Stimulated activated CD8-positive, alpha-beta memory T cell treated with anti-CD3 and anti-CD28 coated beads, Interleukin-7, amount 100 ng/mL, for 24 hours (primary cell): ENCODE measurements around the gene POU2AF3.
"Not testable (repeated sequence)": the region's sequence is repeated elsewhere in the genome, so short reads cannot be mapped to it uniquely, and the experiment has no call there.

Experiments
- DNase-seq: peaks from one replicate; pipeline ENCODE4 v3.0.0-alpha.2; 2020; ENCODE audit warnings: low read depth

The POU2AF3 gene

DNA sequence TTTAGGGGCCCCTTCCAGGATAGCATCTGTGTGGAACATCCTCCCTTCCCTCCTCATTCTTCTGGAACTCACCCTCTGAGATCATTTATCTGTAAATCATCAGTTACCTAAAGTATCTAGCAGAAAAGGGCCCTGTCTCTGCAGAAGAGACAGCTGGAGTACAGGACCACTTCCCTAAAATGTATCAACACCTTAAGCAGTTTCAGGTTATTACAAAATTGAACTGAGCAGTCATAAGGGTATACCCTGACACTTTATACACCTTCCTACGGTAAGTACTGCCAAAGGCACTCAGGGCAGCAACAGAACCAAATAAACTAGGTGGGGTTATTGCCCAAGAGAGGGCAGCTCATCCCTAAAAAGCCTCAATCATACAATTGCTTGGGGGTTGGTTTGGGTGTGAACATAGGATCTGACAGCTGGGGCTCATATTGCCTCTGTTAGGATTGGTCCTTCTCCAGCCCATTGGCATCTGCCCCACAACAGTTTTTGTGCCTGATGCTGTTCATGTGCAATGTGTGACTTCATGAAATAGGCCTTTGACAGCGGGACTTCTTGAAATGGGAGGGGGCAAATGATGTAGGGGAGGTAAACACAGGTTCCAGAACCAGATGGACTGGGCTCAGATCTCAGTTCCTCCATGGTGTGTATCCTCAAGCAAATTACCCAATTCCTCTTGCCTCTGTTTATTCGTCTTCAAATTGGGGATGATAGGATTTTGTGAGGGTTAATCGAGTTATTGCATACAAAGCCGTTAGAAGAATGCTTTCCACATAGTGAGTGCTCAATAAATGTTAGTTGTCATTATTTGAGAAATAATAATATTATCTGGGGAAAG, 2.9 kb downstream of the POU2AF3 start:
- no peak for DNase-seq

DNA sequence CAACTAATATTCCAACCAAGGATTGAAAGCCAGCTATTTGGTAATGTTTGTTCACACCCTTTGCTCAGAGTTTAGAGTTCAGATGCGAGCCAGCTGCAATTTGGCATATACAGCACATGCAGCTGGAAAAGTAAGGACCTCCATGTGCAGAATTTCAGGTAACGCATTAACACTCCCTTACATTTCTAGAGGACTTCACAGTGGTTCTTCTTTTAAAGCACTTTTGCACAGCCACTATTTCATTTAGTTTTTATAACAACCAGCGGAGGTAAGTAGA, 3.4 kb downstream of the POU2AF3 start:
- no peak for DNase-seq

DNA sequence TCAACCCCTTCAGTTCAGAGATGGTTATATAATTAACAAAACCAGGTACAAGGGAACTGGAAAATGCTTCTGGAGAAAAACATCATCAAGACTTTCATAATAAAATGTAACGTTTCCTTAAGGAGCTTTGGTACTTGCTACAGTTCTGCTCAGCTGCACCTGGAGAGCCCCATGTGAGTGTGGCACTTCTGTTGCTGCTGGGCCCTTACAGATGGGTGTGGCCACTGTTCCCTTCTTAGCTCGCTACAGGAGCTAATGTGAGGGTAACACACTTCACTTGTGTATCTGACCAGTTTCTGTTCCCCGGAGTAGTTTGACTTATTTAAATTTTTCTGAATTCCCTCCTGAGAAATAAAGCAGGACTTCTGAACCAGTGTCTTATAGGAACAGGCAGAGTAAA, 4.0 kb downstream of the POU2AF3 start:
- DNase-seq: no peak

DNA sequence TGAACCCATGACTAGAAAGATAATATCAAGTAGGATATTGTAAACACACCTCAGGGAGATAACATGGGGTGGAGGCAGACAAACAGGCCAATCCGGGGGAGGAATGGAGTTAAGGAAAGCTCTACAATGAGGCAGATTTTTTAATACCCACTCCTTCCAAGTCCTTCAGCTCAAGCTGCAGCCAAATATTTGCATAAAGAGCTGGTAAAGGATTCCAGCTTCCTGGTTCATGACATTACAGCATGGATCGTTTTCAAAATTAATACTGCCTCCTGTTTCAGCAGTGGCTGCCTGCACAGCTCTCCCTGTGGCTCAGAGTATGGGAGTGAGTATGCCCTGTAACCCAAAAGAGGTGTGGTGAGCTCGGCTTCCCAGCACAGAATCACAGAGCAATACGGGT, 5.1 kb downstream of the POU2AF3 start:
- DNase-seq: no peak

DNA sequence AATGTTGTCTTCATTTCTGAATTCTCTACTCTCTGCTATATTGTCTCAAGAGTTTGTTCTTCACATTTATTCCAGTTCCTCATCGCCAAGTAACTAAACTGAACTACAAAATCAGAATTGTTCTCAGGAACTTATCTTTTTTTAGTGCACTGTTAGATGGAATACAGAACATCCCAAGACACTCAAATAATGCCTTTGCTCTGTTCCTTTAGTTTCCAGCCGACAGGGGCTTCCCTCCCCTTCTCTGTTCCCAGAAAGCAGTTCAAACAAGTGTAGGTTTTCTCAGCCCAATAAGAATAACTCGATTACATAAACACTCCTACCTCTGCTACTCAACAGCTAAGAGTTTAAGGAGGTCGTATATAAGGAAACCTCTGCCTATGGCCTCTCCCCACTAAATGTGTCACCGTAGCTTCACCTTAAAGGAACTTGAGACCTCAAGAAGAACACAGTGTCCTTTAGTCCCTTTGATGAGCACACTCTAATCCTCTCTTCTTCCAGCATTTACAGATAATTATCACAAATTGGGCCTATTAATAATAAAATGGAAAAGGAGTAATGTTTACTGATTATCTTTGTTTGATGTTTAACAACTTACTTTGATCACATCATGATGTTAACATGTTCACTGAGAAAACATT, 6.9 kb downstream of the POU2AF3 start:
- no peak for DNase-seq

DNA sequence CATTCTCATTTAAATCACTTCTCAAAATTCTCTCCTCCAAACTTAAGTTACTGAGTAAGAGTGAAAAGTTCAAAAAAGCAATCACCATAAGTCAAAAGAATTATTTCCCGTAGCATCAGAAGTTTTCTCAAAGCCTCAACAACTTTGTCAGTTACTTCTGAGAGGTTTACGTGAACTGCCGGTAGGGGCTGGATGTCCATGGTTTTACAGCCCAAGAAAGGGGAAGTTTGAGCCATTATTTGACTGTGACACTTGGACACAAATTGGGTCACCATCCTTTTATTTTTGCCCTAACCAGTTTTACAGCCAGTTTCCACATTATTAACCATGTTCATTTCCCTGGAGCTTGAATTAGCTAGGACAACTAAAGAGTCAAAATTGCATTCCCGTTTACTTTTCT, 7.5 kb downstream of the POU2AF3 start:
- no peak for DNase-seq

DNA sequence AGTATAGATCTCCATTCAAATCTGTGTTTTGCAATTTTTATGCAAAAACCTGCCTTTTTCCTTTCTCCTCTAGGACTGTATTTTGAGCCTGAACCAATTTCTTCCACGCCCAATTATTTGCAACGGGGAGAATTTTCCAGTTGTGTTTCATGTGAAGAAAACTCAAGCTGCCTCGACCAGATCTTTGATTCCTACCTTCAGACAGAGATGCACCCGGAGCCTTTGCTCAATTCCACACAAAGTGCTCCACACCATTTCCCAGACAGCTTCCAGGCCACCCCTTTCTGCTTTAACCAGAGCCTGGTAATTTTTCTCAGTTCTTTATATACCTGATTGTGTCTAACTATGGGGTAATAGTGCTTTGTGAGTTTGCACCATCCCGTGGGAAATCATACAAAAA, 8.0 kb downstream of the POU2AF3 start:
- no peak for DNase-seq

DNA sequence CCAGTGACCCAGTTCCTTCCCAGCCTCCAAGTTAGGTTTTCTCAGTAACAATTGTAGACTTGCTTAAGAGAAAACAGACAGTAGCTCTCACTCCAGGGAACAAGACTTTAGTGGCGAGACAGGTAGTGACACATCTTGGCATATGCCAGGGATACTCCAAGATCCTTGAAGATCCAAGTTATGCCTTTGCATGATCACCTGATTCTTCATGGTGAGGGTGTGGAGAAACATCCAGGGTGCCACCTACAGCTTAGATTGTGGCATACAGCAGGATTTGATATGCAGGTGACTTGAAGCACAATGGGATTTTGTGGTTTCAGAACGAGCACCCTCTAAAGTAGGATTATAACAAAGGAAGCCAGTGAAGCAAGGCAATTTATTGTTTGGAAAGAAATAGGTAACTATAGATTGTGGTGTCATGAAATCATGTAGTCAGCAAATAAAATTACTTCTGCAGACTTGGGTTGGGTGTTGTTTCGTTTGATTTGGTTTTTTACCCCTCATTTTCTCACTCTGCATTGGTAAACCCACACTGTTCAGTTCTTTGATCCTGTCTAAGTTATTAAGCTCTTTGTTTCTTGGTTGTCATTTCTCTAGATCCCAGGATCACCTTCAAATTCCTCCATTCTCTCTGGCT, 9.2 kb downstream of the POU2AF3 start:
- DNase-seq: no peak

DNA sequence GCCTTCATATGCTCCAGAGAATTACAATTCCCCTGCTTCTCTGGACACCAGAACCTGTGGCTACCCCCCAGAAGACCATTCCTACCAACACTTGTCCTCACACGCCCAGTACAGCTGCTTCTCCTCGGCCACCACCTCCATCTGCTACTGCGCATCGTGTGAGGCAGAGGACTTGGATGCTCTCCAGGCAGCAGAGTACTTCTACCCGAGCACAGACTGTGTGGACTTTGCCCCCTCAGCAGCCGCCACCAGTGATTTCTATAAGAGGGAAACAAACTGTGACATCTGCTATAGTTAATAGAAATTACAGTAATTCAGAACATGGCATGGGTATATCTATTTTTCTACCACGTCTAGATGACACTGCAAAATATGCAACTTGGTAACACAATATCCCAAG, 9.8 kb downstream of the POU2AF3 start:
- DNase-seq: no peak

DNA sequence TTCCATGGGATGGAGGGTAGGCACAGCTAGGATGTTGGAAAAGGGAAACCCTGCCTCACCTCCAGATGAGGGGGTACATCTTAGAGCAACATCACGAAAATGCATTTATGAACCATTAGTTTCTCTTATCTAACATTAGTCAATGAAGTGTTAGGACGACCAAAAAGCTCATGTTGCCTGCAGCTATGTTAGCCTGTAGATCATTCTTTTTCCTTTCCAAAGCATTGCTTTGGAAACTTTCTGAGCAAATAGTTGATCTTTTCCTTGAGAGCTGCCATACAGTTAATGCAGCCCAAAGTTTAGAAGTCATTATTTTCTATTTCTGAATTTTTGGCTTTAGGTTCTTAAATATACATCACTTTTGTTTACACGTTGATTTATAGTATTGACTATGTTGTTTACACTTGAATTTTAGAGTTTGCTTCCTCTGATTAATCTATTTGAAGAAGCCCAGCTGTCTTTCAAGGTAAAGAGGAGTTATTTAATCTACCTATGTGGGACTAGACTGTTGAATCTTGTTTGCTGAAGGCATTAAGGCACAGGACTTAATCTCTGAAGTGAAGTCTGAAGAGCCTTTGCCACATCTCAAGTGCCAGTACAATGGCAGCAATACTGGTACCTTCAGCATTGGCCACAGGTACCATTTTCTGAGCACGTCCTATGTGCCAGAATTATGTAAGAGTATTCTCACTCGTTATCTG, 11.0 kb downstream of the POU2AF3 start:
- no peak for DNase-seq

DNA sequence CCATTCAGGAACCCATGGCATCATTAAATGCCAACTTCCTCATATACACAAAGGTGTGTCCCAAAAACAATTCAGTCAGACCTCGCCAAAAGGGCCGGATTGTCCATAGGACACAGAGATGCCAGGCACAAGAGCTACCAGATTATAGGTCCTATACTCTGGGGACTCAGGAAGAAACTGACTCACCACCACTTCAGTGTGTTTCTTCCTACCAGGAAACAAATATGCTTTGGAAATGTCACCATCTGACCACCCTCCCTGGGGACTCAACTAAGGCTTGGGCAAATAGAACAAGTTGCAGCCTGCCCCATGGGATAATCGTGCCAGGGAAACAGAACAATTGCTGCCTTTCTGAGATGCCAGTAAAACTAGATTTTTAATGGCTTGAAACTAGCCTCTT, 11.7 kb downstream of the POU2AF3 start:
- DNase-seq: no peak

DNA sequence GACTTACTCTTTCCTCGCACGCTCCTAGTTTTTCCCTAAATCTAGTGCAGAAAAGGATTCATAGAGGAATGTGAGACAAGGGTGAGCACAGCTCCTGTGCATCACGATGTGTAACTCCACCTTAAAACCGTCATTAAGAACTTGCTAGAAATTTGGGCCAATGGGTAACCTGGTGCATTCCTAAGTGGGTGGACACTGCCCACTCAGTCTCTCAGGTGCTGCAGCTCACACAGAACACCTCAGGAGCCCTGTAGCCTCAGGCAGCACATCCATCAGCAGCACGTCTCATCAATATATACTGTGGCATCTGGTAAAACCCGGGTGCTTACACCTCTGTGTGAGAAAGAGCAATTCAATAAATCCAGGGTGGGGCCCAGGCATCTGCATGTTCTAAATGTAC, 12.4 kb downstream of the POU2AF3 start:
- DNase-seq: no peak

DNA sequence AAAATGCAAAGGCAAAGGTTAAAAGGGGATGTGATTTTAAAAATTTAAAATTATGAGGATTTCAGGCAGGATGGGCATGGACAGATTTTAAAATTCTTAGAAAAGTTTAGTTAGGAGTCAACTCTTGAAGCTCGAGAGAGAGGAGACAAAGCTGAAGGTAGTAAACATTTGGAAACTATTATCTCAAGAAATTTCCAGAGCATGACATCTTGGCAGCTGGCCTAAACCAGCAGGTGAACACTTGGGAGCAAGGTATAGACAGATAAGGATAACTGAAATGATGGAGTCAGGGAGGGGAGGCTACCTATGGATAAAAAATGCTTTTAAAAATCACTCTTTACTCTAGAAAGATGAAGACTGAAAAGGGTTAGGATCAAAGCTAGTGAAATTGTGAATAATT, 13.7 kb downstream of the POU2AF3 start:
- DNase-seq: no peak

DNA sequence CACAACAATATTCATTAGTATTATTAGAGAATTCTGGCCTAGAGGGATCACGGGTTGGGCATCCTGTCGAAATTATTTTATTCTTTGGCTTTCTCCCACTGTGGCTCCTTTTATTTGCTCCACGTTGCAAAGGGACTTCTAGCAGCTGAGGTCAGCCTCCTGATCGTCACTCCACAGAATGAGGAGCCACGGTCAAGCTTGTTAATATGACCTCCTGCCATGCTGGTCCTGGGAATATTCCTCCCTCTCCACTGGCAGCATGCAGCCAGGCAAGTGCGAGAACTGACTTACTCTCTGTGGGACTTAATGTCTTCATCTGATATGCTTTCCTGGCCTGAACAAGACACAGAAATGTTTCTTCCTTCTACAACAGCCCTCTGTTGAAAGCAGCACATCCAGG, 20.9 kb downstream of the POU2AF3 start:
- DNase-seq: no peak

DNA sequence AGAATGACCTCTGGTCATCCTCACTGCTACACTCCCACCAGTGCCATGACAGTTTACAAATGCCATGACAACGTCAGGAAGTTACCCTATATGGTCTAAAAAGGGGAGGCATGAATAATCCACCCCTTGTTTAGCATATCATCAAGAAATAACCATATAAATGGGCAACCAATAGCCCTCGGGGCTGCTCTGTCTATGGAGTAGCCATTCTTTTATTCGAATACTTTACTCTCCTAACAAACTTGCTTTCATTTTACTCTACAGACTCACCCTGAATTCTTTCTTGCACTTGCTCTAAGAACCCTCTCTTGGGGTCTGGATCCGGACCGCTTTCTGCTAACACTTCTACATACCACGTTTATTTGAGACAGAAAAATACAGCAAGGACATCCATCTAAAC, 21.9 kb downstream of the POU2AF3 start:
- not testable (repeated sequence) for DNase-seq

DNA sequence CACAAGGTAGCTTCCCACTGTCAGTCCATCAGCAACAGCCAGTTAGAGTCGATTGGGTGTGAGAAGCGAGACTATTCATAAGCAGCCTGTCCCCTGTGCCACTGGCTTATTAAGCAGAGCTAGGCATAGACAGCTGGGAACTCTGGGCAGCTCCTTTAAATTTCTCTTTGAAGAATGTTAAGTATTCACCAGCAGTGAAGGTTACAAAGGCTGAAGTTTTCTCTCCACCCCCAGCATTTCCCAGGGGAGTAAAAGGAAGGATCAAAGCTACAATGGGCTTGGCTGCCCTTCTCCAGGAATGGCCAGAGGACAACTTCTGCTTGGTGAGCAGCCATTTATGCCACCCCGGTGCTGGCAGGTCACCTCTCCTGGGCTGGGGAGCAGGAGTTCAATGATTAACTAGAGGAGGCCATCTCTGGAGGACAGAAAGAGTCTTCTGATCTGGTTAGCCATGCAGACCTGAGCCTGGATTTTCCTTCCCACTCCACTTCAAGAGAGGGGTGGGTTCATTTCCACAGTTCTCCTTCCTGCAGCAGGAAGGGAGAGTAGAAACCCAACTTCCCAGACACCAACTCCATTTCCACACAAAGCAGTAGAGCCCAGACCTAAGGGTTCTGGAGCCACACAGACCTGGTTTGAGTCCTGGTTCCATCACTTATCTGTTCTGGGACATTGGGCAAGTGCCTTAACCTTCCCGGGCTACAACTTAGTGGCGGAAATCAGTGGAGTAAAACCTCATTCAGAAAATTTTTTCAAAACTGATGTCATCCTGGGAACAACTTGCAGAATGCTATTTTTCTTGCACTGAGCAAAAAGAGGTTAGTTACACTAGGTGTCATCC, 22.6 kb downstream of the POU2AF3 start:
- DNase-seq: no peak

DNA sequence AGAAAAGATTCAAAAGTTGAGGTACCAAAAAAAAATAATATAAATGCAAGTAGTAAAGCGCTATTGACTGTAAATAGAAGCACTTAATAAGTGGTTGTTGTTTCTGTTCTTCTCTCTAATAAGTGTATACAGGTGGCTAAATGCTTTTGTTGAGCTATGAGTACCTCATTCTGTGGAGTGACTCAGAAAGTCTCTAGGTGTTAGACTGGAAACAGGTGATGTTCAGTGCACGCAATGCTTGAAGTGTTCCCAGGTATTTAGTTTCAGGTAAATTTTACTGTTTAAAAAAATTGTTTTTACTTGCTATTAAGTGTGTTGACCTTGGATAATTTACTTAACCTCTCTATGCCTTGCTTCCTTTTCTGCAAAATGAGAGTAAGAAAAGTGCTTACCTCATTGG, 24.2 kb downstream of the POU2AF3 start:
- DNase-seq: no peak

DNA sequence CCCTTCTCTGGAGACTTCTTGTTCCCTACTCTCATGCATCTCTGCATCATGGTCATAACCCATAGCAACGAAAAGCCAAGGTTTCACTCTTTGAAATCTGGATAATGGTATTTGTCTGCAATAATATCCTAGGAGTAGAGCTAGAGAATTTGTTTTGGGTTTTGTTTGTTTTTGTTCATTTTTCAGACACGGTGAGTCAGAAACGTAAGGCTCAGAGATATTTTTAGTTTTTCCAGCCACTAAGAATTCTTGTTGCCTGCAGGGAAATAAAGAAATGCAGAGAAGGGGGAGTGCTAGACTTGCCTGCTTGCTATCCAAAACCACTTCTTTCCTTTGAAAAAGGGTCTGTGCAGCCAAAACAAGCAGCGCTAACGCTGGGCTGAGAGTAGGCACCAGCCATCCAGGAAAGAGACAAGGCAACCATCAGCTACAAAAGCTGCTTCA, 26.0 kb downstream of the POU2AF3 start:
- DNase-seq: no peak

DNA sequence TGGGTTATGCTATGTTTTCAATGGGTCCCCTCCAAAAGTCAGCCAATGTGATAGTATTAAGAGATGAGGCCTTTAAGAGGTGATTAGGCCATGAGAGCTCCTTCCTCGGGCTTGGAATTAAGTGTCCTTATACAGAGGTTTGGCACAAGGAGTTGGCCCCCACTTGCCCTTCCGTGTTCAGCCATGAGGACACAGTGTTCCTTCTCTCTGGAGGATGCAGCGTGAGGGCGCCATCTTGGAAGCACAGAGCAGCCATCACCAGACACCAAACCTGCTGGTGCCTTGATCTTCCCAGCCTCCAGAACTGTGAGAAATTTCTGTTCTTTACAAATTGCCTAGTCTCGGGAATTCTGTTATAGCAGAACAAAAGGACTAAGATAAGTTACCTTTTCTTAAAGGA, 26.9 kb downstream of the POU2AF3 start:
- no peak for DNase-seq

DNA sequence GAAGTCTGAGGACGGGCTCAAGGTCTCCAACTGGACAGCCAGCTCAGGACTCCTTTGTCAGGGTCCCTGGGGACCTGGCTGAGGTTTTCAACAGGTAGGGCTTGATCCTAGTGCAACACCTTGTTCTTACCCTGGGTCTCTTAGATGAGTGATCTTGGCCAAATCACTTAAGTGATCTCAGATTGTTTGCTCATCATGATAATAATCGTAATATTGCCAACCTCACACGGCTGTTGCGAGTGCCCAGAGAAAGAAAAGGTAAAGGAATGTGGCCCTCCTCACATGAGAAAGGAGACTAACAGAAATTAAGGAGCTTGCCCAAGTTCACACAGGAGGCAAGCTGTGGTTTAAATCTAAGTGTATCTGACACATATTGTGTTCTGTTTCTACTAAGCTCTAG, 28.5 kb downstream of the POU2AF3 start:
- no peak for DNase-seq

DNA sequence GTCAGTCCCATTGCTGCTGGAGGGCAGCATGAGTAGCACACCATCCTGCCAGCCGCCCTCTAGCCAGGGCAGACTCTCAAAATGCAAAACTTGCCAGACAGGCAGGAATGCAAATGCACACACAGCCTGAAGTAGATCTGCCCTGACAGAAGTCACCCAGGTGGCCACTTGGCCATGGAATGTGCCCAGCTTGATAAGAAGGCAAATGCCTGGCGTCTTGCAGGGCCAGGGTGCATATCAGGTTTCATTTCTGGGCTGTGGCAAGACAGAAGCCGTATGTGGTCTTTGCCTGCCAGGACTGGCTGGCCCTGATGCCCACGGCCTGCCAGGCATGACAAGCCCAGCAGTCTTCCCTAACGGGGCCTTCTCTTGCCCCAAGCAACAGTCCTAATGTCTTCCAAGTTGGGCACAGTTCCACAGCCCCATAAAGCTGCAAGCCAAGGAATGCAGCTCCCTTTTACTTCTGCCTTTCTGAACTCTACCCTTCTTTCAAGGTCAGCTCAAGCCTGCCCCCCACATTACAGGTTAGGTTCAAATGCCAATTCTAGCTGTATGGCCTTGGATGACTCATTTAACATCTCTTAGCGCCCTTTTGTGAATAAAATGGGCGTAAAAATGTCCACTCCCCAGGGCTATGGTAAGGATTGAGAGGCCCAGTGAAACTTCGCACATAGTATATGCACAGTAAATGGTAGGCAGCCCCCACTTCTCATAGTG, 29.7 kb downstream of the POU2AF3 start:
- DNase-seq: no peak
